T47D (cell line): Measurements from ENCODE around the gene PCDHGA4.

Experiments
- DNase-seq, 2 experiments: peaks; one replicate each; pipeline versions ENCODE4 v3.0.0 to v3.0.0-alpha.2; 2011 to 2012; ENCODE audit warnings: low read depth in 1 of 2, low spot score in 1 of 2
- JUND ChIP-seq: IDR thresholded peaks from 2 replicates; pipeline ENCODE4 v1.6.1; 2012; ENCODE audit warnings: low read depth
- in situ Hi-C: cut with HindIII; loops from 2 replicates; pipeline ENCODE4 v1.10.0; 2016; ENCODE audit warnings: low sequenced_read_pairs, low pct_unique_long_range_greater_than_20kb

PCDHGA4 gene

DNA sequence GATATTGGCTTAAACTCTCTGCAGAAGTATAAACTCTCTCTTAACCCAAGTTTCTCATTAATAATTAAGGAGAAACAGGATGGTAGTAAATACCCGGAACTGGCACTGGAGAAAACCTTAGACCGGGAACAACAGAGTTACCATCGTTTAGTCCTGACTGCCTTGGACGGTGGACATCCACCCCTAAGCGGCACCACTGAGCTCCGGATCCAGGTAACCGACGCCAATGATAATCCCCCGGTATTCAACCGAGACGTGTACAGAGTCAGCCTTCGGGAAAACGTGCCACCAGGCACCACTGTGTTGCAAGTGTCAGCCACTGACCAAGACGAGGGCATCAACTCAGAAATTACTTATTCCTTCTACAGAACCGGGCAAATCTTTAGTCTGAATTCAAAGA is 43.8 kb downstream of the PCDHGA4 start:
- TF ChIP-seq JUND = no peak
- no peak for DNase-seq
- in situ Hi-C loops = no loop called here

DNA sequence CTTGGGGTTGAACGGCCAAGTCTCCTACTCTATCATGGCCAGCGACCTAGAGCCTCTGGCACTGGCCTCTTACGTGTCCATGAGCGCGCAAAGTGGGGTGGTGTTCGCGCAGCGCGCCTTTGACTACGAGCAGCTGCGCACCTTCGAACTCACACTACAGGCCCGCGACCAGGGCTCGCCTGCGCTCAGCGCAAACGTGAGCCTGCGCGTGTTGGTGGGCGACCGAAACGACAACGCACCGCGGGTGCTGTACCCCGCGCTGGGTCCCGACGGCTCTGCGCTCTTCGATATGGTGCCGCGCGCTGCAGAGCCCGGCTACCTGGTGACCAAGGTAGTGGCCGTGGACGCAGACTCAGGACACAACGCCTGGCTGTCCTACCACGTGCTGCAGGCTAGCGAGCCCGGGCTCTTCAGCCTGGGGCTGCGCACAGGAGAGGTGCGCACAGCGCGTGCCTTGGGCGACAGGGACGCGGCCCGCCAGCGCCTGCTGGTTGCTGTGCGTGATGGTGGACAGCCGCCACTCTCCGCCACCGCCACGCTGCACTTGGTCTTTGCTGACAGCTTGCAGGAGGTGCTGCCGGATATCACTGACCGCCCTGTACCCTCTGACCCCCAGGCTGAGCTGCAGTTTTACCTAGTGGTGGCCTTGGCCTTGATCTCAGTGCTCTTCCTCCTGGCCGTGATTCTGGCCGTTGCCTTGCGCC is 44.9 kb downstream of the PCDHGA4 start:
- no peak for TF ChIP-seq JUND
- DNase-seq = no peak
- in situ Hi-C loops = no loop called here

DNA sequence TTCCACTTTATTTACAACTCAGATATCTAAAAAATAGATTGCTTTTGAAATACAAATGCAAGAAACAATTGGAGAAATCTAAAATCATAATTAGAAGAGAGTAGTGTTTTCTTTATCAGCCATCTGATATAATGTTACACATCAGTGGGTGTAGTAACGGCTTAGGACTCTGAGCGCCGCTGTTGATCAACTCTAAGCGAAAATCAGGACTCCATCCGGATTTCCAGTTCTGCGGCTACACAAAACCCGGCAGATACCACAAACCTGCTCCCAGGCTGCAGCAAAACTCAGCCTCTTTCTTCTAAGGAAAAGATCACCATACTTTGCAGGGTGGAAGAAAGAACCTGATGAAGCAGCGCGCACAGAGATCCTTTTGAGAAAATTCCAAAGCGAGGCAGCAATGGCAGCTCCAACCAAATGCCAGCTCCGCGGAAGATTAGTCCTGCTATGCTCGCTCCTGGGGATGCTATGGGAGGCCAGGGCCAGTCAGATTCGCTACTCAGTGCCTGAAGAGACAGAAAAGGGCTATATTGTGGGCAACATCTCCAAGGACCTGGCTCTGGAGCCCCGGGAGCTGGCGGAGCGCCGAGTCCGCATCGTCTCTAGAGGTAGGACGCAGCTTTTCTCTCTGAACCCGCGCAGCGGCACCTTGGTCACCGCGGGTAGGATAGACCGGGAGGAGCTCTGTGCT is 47.9 kb downstream of the PCDHGA4 start, which contains the start of gene PCDHGA9:
PCDHGA9 (plus strand) TSS at position 226 of the 691 bp plus-strand sequence; CDS start at position 401, 175 bp downstream.
- no peak for TF ChIP-seq JUND
- in situ Hi-C loops = no loop called here
- DNase-seq = no peak

DNA sequence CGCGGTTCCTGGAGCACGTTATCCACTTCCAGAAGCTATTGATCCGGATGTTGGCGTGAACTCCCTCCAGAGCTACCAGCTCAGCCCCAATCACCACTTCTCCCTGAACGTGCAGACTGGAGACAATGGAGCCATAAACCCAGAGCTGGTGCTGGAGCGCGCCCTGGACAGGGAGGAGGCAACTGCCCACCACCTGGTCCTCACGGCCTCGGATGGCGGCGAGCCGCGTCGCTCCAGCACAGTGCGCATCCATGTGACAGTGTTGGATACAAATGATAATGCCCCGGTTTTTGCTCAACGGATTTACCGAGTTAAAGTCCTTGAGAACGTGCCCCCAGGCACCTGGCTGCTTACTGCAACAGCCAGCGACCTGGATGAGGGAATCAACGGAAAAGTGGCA is 48.6 kb downstream of the PCDHGA4 start:
- in situ Hi-C loops = no loop called here
- DNase-seq = no peak
- no peak for TF ChIP-seq JUND
